PFSK-1 (cell line): ENCODE results near the gene ETV5.

Experiments
- FOXP2 ChIP-seq: optimal IDR thresholded peaks from 2 replicates; pipeline ENCODE3; 2011; ENCODE audit warnings: borderline replicate concordance, control low read depth, inconsistent platforms; ENCODE audit not compliant: insufficient read depth; ENCODE audit errors: extremely low read length, extremely low read depth
- POLR2AphosphoS5 ChIP-seq: IDR thresholded peaks from 2 replicates; pipeline ENCODE4 v1.6.1; 2012; ENCODE audit warnings: low read depth, mild to moderate bottlenecking, control low read depth, low read length, moderate library complexity
- REST ChIP-seq, 2 experiments: IDR thresholded peaks; 2 replicates each; pipeline versions ENCODE4 v1.6.1 to v1.8.0; 2011 to 2012; ENCODE audit warnings: low read depth in 2 of 2, low read length in 2 of 2, control low read depth in 1 of 2, inconsistent platforms in 1 of 2, mild to moderate bottlenecking in 1 of 2, moderate library complexity in 1 of 2; ENCODE audit not compliant: insufficient read depth in 1 of 2
- SIN3A ChIP-seq: IDR thresholded peaks from 2 replicates; pipeline ENCODE4 v1.6.1; 2012; ENCODE audit warnings: mild to moderate bottlenecking, low read length, moderate library complexity, borderline replicate concordance; ENCODE audit not compliant: insufficient read depth
- TAF1 ChIP-seq: IDR thresholded peaks from 2 replicates; pipeline ENCODE4 v1.6.1; 2012; ENCODE audit warnings: low read length, control low read depth, borderline replicate concordance; ENCODE audit not compliant: insufficient read depth

Gene ETV5

GRCh38 chr3:186143250-186143649 lies 34.4 kb upstream of the ETV5 start:
- TF ChIP-seq POLR2AphosphoS5 = no peak
- TF ChIP-seq FOXP2 = no peak
- no peak for TF ChIP-seq TAF1
- no peak for TF ChIP-seq REST (IDR thresholded peaks at IDR 0.05; ENCODE audit: insufficient read depth in 1 of 2, low read depth in 2 of 2, low read length in 2 of 2)
- TF ChIP-seq SIN3A = no peak

- no peak for TF ChIP-seq FOXP2
- TF ChIP-seq REST (IDR thresholded peaks at IDR 0.05; ENCODE audit: insufficient read depth in 1 of 2, low read depth in 2 of 2, low read length in 2 of 2) = no peak
- TF ChIP-seq POLR2AphosphoS5 = no peak
- TF ChIP-seq SIN3A = no peak
- no peak for TF ChIP-seq TAF1
Measured at GRCh38 chr3:186142393-186142932, 33.6 kb upstream of the ETV5 start.

GRCh38 chr3:186141790-186142189 lies 32.9 kb upstream of the ETV5 start:
- TF ChIP-seq SIN3A (no peak), FOXP2 (no peak), REST (IDR thresholded peaks at IDR 0.05; ENCODE audit: insufficient read depth in 1 of 2, low read depth in 2 of 2, low read length in 2 of 2) (no peak)

GRCh38 chr3:186138272-186138981 lies 29.5 kb upstream of the ETV5 start:
- TF ChIP-seq REST (IDR thresholded peaks at IDR 0.05; ENCODE audit: insufficient read depth in 1 of 2, low read depth in 2 of 2, low read length in 2 of 2) = no peak
- TF ChIP-seq SIN3A = no peak
- TF ChIP-seq POLR2AphosphoS5 = no peak
- no peak for TF ChIP-seq TAF1
- TF ChIP-seq FOXP2 = no peak
